Left cardiac atrium (tissue), 4 donors: ENCODE results near the gene KRTAP1-3. TPM values are rescaled to one million over a fixed set of nuclear protein-coding genes. Genes with fewer than 3 reads are reported as not detected.
"Not testable (repeated sequence)": the region's sequence is repeated elsewhere in the genome, so short reads cannot be mapped to it uniquely, and the experiment has no call there.

Source experiments
- ATAC-seq, 2 donors: fragments of 200-7000 bp; cut with Tn5 transposase; one replicate each; pipeline ENCODE4 v1.9.1; 2020; ENCODE audit warnings: mild to moderate bottlenecking in 2 of 2, moderate library complexity in 2 of 2
- DNase-seq: peaks from one replicate; pipeline ENCODE4 v3.0.0-alpha.2; 2020
- intact Hi-C, 2 donors: fragments of 100-400 bp; cut with DNase I; formaldehyde crosslinking; loops; one replicate each; pipeline versions ENCODE4 v1.14.1 to v1.15.1; 2022 to 2023
- total RNA-seq, 2 donors: library from RNA; stranded (reverse); fragmentation: NEBNext Ultra II Directional; extraction: Animal tissue kit (Norgen Biotek cat#: 25700); gene quantifications; one replicate each; pipeline ENCODE4 v1.2.1, GENCODE V29; 2021
- donor health status: DM: no; HTN: yes; CAD: no.
- donor health status: DM: no; HTN: yes; CAD: no; lungs with severe emphysema.
- donor health status: DM: yes; HTN: yes; CAD: no.
- donor health status: Dilated cardiomyopathy.

KRTAP1-3 gene
- total RNA-seq, 2 donors from 2014 or later: not detected

DNA sequence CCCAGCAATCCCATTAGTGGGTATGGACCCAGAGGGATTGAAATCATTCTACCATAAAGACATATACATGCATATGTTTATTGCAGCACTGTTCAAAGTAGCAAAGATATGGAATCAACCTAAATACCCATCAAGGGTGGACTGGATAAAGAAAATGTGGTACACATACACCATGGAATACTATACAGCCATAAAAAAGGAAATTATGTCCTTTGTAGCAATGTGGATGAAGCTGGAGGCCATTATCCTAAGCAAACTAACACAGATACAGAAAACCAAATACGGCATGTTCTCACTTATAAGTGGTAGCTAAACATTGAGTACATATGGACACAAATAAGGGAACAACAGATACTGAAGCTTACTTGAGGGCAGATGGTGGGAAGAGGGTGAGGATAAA lies 22.9 kb upstream of the KRTAP1-3 start:
- intact Hi-C loops: no loop called here
- no peak for ATAC-seq
- DNase-seq: no peak

DNA sequence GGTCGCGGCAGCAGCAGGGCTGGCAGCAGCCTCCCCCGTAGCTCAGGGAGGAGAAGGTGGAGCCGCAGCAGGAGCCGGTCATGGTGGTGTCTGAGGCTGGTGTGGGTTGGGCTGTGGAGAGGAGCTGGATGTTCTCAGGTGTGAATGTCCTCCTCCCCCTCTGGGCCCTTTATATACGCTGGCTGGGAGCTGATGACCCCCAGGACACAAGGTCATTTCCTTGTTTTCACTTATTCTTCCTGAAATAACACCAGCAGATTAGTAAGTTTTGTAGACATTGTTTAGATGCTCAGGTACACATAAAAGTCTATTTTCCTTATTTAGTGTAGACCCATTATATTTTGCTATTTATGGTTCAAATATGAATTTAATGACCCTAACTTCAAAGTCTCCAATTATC lies 20.5 kb upstream of the KRTAP1-3 start, which contains the start of gene KRTAP2-2:
Gene KRTAP2-2 (minus strand): TSS at position 101 of the 400 bp plus-strand sequence. CDS start 19 bp downstream, at position 82.
- DNase-seq, ATAC-seq, intact Hi-C loops: not testable (repeated sequence)

DNA sequence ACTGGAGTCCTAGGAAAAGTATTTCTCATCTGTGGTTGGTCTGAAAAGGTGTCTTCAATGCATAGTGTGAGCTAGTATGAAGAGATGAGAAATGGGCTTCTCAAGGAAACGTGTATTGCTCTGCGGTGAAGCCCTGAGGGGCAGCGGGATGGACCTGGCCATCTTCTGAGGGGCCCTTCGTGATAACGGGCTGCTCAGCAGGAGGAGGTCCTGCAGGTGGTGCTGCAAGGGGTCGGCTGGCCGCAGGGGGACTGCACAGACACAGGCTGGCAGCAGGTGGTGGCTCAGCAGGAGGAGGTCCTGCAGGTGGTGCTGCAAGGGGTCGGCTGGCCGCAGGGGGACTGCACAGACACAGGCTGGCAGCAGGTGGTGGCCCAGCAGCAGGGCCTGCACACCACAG lies 19.9 kb upstream of the KRTAP1-3 start:
- intact Hi-C loops, ATAC-seq, DNase-seq: not testable (repeated sequence)

DNA sequence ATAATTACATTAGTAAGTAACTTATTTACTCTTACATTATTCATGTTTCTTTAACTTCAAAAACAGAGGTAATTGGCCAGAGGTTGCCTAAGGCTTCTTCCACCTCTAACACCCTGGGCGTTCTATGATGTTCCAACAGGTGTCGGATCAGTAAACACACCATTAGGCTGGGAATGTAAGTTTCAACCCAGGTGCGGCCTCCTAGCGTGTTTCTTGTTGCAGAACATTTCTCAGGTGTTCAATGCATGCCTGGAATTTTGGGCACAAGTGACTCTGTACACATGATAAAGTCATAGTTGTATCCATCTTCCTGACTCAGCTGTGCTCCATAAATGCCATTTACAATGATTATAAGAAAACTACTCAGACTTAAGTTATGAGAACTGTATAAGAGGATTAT lies 19.4 kb upstream of the KRTAP1-3 start:
- DNase-seq: no peak
- intact Hi-C loops: no loop called here
- ATAC-seq: no peak

DNA sequence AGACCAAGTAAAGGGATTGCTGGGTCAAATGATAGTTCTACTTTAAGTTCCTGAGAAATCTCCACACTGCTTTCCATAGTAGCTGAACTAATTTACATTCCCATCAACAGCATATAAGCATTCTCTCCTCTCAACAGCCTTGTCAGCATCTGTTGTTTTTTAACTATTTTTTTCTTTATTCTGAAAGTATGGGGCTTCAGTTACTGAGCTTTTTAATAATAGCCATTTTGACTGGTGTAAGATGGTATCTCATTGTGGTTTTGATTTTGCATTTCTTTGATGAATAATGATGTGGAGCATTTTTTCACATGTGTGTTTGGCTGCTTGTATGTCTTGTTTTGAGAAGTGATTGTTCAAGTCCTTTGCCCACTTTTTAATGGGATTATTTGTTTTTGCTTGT lies 17.9 kb upstream of the KRTAP1-3 start:
- ATAC-seq (no peak), DNase-seq (no peak)
- intact Hi-C loops: no loop called here

DNA sequence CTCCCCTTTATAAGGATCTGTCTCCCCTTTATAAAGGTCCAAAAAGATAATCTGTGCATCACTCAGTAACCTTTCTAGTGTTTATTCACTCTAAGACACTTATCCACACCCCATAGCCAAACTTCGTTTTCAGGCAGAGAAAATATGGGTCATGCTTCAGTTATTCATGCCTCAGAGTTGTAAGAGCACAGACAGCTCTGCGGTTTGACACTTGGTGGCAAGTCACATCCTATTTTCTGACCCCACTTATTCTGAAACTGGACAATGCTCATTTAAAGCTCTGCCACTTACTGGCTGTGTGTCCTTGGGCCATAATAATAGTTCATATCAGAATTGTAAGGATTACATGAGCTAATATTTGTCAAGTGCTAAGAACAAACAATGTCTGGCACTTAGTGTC lies 14.4 kb upstream of the KRTAP1-3 start:
- intact Hi-C loops: no loop called here
- DNase-seq: no peak
- no peak for ATAC-seq

DNA sequence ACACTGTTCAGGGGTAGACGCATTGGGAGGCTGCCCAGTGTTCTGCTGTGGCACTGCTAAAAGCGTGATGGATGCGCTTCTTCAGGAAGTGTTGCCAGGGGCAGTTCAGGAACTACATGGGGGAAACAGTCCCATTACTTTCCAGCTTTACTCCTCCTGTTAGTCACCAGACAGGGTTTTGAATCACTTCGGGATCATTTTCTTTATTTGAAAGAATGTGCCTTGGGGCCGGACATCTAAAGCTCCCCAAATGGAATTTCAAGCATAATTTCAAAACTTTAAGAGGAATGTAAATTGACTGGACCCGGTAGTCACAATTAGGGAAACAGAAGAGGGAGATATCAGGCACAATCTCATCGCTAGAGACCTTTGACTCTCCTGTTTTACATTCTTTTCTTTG lies 13.8 kb upstream of the KRTAP1-3 start:
- DNase-seq (no peak), ATAC-seq (no peak)
- intact Hi-C loops: no loop called here

DNA sequence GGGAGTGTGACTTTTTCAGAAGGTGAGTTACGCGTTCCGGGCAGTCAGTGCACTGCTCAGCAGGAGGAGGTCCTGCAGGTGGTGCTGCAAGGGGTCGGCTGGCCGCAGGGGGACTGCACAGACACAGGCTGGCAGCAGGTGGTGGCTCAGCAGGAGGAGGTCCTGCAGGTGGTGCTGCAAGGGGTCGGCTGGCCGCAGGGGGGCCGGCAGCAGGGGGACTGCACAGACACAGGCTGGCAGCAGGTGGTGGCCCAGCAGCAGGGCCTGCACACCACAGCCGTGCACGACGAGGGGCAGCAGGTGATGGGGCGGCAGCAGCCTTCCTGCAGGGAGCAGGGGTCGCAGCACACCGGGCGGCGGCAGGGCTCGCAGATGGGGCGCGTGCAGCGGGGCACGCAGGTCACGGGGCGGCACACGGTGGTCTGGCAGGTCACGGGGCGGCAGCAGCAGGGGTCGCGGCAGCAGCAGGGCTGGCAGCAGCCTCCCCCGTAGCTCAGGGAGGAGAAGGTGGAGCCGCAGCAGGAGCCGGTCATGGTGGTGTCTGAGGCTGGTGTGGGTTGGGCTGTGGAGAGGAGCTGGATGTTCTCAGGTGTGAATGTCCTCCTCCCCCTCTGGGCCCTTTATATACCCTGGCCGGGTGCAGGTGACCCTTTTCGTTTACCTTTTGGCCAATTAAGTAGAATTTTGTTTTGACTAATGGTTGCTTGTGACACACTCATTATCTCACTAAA lies 12.2 kb upstream of the KRTAP1-3 start, which contains the start of gene KRTAP2-1:
Gene KRTAP2-1 (minus strand): TSS at position 582 of the 731 bp plus-strand sequence. CDS start 49 bp downstream, at position 533.
- DNase-seq, ATAC-seq, intact Hi-C loops: not testable (repeated sequence)

DNA sequence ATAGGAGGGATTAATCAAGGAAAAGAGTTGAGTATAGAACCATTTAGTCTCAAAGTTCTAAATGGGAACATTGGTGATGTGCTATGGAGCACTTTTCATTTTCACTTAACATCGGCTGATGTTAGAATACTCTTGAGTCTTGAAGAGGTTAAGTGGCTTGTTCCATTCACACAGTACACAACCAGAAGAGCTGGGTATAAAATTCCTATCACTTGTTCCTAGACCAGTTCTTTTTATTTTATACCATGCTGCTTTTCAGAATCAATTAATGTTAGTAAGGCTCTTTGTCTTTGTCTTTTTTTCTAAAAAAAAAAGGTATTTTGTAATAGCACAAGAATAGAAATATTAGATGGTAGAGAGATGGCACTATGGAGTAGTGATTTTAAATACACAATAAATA lies 8.3 kb upstream of the KRTAP1-3 start:
- DNase-seq (no peak), ATAC-seq (no peak)
- intact Hi-C loops: no loop called here

DNA sequence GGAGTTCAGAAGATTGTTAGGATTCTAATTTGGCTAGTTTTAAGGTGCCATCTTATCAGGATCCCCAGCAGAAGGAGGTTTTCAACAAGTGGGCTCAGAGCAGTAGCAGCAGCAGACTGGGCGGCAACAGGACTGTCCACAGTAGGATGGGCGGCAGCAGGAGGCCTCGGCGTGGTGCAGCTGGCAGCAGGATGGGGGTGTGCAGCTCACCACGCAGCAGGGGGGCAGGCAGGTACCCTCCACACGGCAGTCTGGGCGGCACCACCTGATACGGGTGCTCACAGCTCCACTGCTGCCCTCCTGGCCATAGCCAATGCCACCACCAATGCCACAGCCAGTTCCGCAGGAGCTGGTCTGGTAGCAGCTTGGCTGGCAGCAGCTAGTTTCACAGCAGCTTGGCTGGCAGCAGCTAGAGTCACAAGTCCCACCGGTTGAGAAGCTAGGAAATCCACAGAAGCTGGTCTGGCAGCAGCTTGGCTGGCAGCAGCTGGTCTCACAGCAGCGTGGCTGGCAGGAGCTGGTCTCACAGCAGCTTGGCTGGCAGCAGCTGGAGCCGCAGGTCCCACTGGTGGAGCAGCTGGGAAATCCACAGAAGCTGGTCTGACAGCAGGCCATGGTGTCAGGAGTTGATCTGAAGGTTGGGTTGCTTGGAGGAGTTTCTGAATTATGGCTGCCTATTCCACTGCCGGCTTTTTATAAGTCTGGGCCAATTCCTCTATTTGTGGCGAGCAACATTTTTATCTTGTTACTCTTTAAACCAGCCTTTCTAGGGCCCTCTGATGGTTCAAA lies 6.3 kb upstream of the KRTAP1-3 start, which contains the start of gene KRTAP1-1:
Gene KRTAP1-1 (minus strand): TSS at position 668 of the 789 bp plus-strand sequence. CDS start 53 bp downstream, at position 615.
- peak in 1 of 2 donors; percentile 53 for ATAC-seq
- DNase-seq, intact Hi-C loops: not testable (repeated sequence)

DNA sequence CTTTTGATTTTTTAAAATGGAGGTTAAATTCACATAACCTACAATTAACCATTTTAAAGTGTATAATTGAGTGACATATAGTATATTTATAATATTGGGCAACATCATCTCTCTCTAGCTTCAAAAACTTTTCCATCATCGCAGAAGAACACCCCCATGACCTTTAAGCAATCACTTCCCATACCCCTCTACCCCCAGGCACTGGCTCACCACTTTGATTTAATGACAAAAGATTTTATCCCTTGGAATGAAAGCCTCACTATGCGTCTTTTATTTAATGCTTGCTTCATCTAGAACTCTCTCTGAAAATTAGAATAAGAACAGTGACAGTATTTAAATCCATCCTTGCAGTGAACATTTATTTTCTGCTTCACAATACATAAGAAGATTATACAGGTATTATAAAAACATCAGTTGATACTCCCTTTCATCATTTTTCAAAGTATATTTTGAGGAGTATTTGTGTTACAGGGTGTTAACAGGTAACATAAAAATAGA lies 3.2 kb upstream of the KRTAP1-3 start:
- intact Hi-C loops: no loop called here
- no peak for ATAC-seq
- DNase-seq: no peak

DNA sequence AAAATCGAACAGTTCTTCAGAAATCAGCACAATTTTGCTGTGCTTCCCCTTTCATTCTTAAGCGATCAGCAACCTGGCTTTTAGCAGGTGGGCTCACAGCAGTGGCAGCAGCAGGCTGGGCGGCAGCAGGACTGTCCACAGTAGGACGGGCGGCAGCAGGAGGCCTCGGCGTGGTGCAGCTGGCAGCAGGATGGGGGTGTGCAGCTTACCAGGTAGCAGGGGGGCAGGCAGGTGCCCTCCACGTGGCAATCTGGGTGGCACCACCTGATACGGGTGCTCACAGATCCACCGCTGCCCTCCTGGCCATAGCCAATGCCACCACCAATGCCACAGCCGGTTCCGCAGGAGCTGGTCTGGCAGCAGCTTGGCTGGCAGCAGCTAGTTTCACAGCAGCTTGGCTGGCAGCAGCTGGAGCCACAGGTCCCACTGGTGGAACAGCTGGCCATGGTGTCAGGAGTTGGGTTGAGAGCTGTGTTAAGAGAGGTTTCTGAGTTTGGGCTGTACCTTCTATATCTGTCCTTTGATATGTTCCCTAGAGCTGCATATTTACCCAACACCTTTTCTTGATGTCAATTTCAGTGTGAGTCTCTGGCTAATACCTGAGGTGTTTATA lies 4.9 kb downstream of the KRTAP1-3 start, which contains the start of gene KRTAP1-4:
Gene KRTAP1-4 (minus strand): TSS at position 563 of the 613 bp plus-strand sequence. CDS start 117 bp downstream, at position 446.
- ATAC-seq: no peak
- no peak for DNase-seq
- intact Hi-C loops: no loop called here

DNA sequence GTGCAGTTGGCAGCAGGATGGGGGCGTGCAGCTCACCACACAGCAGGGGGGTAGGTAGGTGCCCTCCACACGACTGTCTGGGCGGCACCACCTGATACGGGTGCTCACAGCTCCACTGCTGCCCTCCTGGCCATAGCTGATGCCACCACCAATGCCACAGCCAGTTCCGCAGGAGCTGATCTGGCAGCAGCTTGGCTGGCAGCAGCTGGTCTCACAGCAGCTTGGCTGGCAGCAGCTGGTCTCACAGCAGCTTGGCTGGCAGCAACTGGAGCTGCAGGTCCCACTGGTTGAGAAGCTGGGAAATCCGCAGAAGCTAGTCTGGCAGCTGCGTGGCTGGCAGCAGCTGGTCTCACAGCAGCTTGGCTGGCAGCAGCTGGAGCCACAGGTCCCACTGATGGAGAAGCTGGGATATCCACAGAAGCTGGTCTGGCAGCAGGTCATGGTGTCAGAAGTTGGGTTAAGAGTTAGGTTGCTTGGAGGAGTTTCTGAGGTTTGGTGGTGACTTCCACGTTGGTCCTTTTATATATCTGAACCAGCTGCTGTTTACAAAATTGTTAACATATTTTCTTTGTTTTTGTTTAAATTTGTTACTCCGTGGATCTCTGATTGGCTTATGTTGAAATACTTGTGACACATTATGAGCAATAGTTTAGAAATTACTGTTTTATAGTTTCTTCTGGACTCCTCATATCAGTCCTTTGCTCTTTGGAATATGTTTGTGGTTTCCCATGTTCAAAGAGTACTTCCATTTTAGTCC lies 7.8 kb downstream of the KRTAP1-3 start, which contains the start of gene KRTAP1-5:
Gene KRTAP1-5 (minus strand): TSS at position 494 of the 757 bp plus-strand sequence. CDS start 53 bp downstream, at position 441.
- DNase-seq (no peak), ATAC-seq (no peak)
- intact Hi-C loops: no loop called here

DNA sequence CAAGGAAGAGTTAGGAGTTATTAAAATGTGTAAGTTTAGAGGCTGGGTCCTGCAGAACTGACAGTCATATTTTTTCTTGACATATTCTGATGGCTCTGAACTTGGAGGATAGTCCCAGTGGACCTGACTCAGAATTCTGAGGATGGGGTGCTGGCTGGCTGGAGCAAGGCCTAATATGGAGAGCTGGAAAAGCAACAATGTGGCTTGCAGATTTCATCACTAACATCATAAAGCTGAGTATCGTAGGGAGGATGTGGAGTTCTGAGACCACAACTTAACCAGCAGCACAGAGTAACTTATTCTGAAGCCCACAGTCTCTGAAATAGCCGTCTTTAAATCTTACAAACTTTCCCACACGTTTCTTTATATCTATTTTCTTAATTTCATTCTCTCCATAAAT lies 10.0 kb downstream of the KRTAP1-3 start:
- intact Hi-C loops: no loop called here
- ATAC-seq (no peak), DNase-seq (no peak)

DNA sequence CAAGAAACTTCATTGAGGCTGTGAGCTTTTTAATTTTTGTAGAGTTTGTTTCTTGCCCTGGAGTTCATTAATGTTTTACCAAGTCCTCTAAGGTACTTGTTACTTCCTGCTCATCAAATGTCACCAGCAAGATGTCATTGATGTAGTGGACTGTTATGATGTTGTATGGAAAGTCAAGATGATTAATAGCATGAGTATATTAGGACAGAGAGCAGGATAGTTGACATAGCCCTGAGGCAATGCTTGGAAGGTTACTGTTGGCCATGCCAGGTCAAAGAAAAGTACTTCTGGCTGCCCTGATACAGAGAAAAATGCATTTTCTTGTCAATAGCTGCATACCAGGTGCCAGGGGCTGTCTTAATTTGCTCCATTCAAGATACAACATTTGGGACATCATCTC lies 14.3 kb downstream of the KRTAP1-3 start:
- ATAC-seq (no peak), DNase-seq (no peak)
- intact Hi-C loops: no loop called here

DNA sequence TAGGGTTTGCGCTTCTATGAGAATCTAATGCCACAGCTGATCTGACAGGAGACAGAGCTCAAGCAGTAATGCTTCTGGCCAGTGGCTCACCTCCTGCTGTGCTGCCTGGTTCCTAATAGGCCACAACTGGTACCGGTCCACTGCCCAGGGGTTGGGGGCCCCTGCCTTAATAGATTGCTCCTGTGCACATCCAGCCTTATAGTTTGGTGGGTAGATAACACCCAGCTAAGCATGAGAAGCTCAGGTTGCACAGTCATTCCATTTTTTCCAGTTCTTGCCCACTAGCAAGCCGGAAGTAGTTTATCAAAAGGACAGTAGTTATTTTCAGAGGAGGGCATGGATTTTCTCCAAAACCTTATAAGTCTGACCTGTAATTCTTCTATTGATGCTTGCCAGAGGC lies 15.3 kb downstream of the KRTAP1-3 start:
- intact Hi-C loops: no loop called here
- ATAC-seq (no peak), DNase-seq (no peak)

DNA sequence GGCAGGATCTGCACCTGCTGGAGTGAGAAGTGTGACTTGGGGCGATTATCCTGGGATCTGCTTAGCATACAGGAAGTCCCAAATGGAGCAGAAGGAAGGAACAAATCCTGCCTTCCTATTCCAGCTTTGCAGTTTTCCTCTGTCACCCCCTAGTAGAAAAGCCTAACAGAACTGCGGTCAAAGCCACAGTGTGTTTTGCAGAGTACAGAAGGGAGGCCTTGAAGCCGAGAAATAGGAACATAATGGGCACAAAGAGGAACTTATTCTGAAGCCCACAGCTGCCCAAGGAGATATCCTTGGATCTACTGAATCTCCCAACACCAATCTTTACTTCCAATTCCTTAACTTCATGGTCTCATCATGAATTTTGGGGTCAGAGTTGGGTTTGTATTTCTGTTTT lies 16.1 kb downstream of the KRTAP1-3 start:
- intact Hi-C loops: no loop called here
- ATAC-seq (no peak), DNase-seq (no peak)

DNA sequence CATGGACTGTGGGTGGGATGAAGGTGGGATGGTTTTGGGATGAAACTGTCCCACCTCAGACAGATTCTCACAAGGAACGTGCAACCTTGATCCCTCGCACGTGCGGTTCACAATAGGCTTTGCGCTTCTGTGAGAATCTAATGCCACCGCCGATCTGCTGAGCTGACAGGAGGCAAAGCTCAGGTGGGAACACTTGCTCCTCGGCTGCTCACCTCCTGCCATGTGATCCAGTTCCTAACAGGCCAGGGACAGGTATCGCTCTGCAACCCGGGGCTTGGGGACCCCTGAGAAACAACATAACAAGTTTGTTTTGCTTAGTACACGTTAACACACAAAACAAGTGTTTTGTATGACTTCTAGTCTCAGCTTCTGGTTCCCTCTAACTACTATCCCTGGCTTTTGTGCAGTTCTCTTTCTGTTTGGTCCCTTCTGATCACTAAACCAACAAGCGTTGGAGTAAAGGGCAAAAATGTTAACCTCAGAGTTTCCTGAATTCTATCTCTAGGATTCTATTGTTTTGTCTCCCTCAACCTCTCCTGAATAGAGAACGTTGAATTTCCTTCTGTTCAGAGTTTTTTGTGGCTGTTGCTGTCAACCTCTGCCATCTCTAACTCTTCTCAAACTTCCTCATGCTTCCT lies 18.0 kb downstream of the KRTAP1-3 start:
- intact Hi-C loops: no loop called here
- ATAC-seq (no peak), DNase-seq (no peak)
